WTC11 (cell line): Measurements from ENCODE around the gene SAE1. TPM values are rescaled to one million over a fixed set of nuclear protein-coding genes. Genes with fewer than 3 reads are reported as not detected.

Experiments used
- ATAC-seq: fragments of 200-7000 bp; cut with Tn5 transposase; 2 replicates; pipeline ENCODE4 v1.10.0; 2021; ENCODE audit warnings: mild to moderate bottlenecking, moderate library complexity
- CTCF ChIA-PET: fragments of 300-600 bp; sonication (Branson Sonifier 250); formaldehyde crosslinking; loops from one replicate; lab custom pipeline; 2021; ENCODE audit warnings: antibody characterized with exemption; lab: Charles Lee
- POLR2A ChIA-PET: fragments of 350-600 bp; sonication (Branson Sonifier 250); formaldehyde crosslinking; loops from one replicate; lab custom pipeline; 2021; ENCODE audit warnings: antibody characterized with exemption; lab: Charles Lee
- DNase-seq: peaks from one replicate; pipeline ENCODE4 v3.0.0; 2021; ENCODE audit warnings: low spot score
- H3K27ac Mint-ChIP-seq: 2 replicates; pipeline ENCODE4 v1.8.0; 2021; ENCODE audit warnings: mixed read lengths
- H3K27me3 Mint-ChIP-seq: 2 replicates; pipeline ENCODE4 v1.8.0; 2021; ENCODE audit warnings: low read depth, mild to moderate bottlenecking, moderate library complexity, mixed read lengths
- H3K36me3 Mint-ChIP-seq: 2 replicates; pipeline ENCODE4 v1.8.0; 2021; ENCODE audit warnings: mixed read lengths
- H3K4me1 Mint-ChIP-seq: 2 replicates; pipeline ENCODE4 v1.8.0; 2022; ENCODE audit warnings: mixed read lengths
- H3K4me3 Mint-ChIP-seq: 2 replicates; pipeline ENCODE4 v1.8.0; 2021; ENCODE audit warnings: mild to moderate bottlenecking, moderate library complexity, mixed read lengths
- H3K9me3 Mint-ChIP-seq: 2 replicates; pipeline ENCODE4 v1.8.0; 2021; ENCODE audit warnings: mixed read lengths
- CREB1 ChIP-seq: sonication (generic); formaldehyde crosslinking; IDR thresholded peaks from 2 replicates; pipeline ENCODE4 v1.8.0; 2023; ENCODE audit warnings: mild to moderate bottlenecking, missing genetic modification reagents
- EMX1 ChIP-seq: fragments of 250-450 bp; sonication (Bioruptor Pico); IDR thresholded peaks from 2 replicates; pipeline ENCODE4 v1.8.0; 2021; ENCODE audit warnings: mild to moderate bottlenecking
- GABPB1 ChIP-seq: sonication (generic); formaldehyde crosslinking; IDR thresholded peaks from 2 replicates; pipeline ENCODE4 v1.8.1; 2023; ENCODE audit warnings: mild to moderate bottlenecking, missing genetic modification reagents
- GTF2I ChIP-seq: fragments of 250-450 bp; sonication (Bioruptor Pico); conservative IDR thresholded peaks from 2 replicates; pipeline ENCODE4 v1.4.0; 2021; ENCODE audit warnings: mild to moderate bottlenecking
- MYBL2 ChIP-seq: sonication (generic); formaldehyde crosslinking; IDR thresholded peaks from 2 replicates; pipeline ENCODE4 v1.8.1; 2023; ENCODE audit warnings: mild to moderate bottlenecking, moderate library complexity, missing genetic modification reagents
- TCF7 ChIP-seq: sonication (generic); formaldehyde crosslinking; IDR thresholded peaks from 2 replicates; pipeline ENCODE4 v1.8.0; 2022; ENCODE audit warnings: mild to moderate bottlenecking, low read depth, missing genetic modification reagents, moderate library complexity
- ZNF121 ChIP-seq: sonication (generic); formaldehyde crosslinking; IDR thresholded peaks from 2 replicates; pipeline ENCODE4 v1.8.0; 2023; ENCODE audit warnings: missing genetic modification reagents
- ZNF396 ChIP-seq: fragments of 250-450 bp; sonication (Bioruptor Pico); IDR thresholded peaks from 2 replicates; pipeline ENCODE4 v1.8.0; 2021; ENCODE audit warnings: mild to moderate bottlenecking, moderate library complexity, borderline replicate concordance
- ZNF423 ChIP-seq: fragments of 250-450 bp; sonication (Bioruptor Pico); IDR thresholded peaks from 2 replicates; pipeline ENCODE4 v2.1.2; 2022; ENCODE audit warnings: mild to moderate bottlenecking, moderate library complexity
- total RNA-seq: library from RNA; stranded (reverse); gene quantifications from 3 replicates; pipeline ENCODE4 v1.2.3, GENCODE V29; 2021
- TF ChIP-seq, protein P1 (sequence below): fragments of 250-450 bp; sonication (Bioruptor Pico); IDR thresholded peaks from 2 replicates; pipeline ENCODE4 v1.8.0; 2021; ENCODE audit warnings: mild to moderate bottlenecking
- TF ChIP-seq, protein P2 (sequence below): sonication (generic); formaldehyde crosslinking; IDR thresholded peaks from 2 replicates; pipeline ENCODE4 v1.8.1; 2022; ENCODE audit warnings: mild to moderate bottlenecking, missing genetic modification reagents, moderate library complexity, borderline replicate concordance
- TF ChIP-seq, protein P3 (sequence below): sonication (generic); formaldehyde crosslinking; IDR thresholded peaks from 2 replicates; pipeline ENCODE4 v1.8.0; 2023; ENCODE audit warnings: mild to moderate bottlenecking, missing genetic modification reagents
- TF ChIP-seq, protein P4 (sequence below): fragments of 250-450 bp; sonication (Bioruptor Pico); IDR thresholded peaks from 2 replicates; pipeline ENCODE4 v1.9.0; 2021; ENCODE audit warnings: mild to moderate bottlenecking
- TF ChIP-seq, protein P5 (sequence below): fragments of 250-450 bp; sonication (Bioruptor Pico); conservative IDR thresholded peaks from 2 replicates; pipeline ENCODE4 v1.9.0; 2021; ENCODE audit warnings: mild to moderate bottlenecking

The SAE1 gene
- total RNA-seq, 1 experiment from 2014 or later = 224 TPM

DNA sequence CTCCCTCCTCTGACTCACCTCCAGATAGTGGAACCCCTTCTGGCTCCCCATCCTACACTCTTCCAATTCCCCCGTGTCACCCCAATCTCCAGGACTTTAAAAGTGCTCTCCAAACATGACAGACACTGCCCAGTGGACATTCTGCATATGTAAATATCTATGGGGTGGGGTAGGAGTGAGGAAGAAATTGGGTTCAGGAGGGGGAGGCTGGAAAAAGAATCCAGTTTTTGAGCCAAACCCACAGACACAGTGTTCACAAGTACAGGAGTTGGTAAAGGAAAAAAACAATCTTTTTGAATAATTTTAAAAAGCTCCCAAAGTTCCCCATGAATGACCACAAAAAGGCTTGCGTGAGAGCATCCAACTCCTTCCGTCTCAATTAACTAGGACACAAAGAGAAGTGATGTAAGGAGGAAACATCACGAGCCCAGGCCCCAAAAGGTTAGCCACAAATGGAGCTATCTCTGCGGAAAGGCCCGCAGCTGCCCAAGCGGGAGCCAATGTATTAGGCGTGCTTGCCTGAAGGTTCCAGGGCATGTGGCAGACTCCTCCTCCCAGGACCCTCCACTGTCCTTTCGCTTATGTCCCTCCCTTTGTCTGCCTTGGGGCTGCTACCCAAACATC lies 35.0 kb upstream of the SAE1 start:
- Mint-ChIP-seq H3K4me1 (peaks cover 47% of the 10 kb centered on the region), H3K4me3 (no peak overlapping the region), H3K27me3 (no peaks in the 10 kb centered on the region), H3K36me3 (peaks cover 29% of the 10 kb centered on the region), H3K9me3 (no peaks in the 10 kb centered on the region), H3K27ac (peak overlapping the region; percentile 74)
- TF ChIP-seq, protein P1, sequence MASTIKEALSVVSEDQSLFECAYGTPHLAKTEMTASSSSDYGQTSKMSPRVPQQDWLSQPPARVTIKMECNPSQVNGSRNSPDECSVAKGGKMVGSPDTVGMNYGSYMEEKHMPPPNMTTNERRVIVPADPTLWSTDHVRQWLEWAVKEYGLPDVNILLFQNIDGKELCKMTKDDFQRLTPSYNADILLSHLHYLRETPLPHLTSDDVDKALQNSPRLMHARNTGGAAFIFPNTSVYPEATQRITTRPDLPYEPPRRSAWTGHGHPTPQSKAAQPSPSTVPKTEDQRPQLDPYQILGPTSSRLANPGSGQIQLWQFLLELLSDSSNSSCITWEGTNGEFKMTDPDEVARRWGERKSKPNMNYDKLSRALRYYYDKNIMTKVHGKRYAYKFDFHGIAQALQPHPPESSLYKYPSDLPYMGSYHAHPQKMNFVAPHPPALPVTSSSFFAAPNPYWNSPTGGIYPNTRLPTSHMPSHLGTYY (CRISPR knock-in tag) = no peak
- no peak for TF ChIP-seq CREB1 (CRISPR knock-in tag)
- TF ChIP-seq EMX1 (CRISPR knock-in tag) = no peak
- TF ChIP-seq, protein P2, sequence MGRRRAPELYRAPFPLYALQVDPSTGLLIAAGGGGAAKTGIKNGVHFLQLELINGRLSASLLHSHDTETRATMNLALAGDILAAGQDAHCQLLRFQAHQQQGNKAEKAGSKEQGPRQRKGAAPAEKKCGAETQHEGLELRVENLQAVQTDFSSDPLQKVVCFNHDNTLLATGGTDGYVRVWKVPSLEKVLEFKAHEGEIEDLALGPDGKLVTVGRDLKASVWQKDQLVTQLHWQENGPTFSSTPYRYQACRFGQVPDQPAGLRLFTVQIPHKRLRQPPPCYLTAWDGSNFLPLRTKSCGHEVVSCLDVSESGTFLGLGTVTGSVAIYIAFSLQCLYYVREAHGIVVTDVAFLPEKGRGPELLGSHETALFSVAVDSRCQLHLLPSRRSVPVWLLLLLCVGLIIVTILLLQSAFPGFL (CRISPR knock-in tag) = no peak
- no peak for TF ChIP-seq GTF2I (CRISPR knock-in tag)
- TF ChIP-seq, protein P3, sequence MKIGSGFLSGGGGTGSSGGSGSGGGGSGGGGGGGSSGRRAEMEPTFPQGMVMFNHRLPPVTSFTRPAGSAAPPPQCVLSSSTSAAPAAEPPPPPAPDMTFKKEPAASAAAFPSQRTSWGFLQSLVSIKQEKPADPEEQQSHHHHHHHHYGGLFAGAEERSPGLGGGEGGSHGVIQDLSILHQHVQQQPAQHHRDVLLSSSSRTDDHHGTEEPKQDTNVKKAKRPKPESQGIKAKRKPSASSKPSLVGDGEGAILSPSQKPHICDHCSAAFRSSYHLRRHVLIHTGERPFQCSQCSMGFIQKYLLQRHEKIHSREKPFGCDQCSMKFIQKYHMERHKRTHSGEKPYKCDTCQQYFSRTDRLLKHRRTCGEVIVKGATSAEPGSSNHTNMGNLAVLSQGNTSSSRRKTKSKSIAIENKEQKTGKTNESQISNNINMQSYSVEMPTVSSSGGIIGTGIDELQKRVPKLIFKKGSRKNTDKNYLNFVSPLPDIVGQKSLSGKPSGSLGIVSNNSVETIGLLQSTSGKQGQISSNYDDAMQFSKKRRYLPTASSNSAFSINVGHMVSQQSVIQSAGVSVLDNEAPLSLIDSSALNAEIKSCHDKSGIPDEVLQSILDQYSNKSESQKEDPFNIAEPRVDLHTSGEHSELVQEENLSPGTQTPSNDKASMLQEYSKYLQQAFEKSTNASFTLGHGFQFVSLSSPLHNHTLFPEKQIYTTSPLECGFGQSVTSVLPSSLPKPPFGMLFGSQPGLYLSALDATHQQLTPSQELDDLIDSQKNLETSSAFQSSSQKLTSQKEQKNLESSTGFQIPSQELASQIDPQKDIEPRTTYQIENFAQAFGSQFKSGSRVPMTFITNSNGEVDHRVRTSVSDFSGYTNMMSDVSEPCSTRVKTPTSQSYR (CRISPR knock-in tag) = no peak
- no peak for TF ChIP-seq ZNF423 (CRISPR knock-in tag)
- TF ChIP-seq ZNF121 (CRISPR knock-in tag) = no peak
- no peak for TF ChIP-seq TCF7
- TF ChIP-seq, protein P4, sequence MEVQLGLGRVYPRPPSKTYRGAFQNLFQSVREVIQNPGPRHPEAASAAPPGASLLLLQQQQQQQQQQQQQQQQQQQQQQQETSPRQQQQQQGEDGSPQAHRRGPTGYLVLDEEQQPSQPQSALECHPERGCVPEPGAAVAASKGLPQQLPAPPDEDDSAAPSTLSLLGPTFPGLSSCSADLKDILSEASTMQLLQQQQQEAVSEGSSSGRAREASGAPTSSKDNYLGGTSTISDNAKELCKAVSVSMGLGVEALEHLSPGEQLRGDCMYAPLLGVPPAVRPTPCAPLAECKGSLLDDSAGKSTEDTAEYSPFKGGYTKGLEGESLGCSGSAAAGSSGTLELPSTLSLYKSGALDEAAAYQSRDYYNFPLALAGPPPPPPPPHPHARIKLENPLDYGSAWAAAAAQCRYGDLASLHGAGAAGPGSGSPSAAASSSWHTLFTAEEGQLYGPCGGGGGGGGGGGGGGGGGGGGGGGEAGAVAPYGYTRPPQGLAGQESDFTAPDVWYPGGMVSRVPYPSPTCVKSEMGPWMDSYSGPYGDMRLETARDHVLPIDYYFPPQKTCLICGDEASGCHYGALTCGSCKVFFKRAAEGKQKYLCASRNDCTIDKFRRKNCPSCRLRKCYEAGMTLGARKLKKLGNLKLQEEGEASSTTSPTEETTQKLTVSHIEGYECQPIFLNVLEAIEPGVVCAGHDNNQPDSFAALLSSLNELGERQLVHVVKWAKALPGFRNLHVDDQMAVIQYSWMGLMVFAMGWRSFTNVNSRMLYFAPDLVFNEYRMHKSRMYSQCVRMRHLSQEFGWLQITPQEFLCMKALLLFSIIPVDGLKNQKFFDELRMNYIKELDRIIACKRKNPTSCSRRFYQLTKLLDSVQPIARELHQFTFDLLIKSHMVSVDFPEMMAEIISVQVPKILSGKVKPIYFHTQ (CRISPR knock-in tag) = no peak
- ChIA-PET CTCF (interaction anchor here (1.2 to 2.0 kb wide), 2 partner anchors 16 to 83 kb away, joined by 3 to 8 read pairs; no protein-coding TSS in a partner anchor), POLR2A (no interaction called here)
- DNase-seq (no peak), ATAC-seq (peak; percentile 50)

DNA sequence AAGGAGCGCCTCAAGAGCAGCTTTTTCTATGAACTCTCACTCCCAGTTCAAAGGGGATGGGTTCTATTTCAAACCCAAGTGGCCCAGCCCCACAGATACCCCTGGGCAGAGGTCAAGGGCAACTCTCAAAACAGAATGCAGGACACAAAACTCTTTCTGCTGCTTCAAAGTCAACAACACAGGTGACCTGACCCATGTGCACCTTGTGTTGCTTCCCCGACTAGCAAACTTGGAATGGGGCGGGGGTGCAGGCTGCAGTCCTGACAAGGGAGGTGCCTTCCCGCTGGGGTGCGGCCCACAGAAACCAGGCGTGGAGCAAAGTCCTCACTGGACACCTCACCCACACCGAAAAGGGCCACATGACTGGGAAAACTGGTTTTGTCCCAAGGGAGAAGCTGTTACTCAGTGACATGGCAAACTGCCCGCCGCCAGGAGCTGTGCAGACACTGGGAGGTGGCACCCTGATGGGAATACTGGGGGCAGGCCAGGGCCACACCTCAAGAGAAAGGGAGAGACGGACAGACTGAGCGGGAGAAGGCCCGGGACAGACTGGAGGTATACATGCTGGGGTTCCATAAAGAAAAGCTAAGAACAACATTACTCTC lies 34.4 kb upstream of the SAE1 start:
- H3K27ac Mint-ChIP-seq = peak overlapping the region; percentile 74
- H3K4me3 Mint-ChIP-seq = no peak overlapping the region
- TF ChIP-seq, protein P5, sequence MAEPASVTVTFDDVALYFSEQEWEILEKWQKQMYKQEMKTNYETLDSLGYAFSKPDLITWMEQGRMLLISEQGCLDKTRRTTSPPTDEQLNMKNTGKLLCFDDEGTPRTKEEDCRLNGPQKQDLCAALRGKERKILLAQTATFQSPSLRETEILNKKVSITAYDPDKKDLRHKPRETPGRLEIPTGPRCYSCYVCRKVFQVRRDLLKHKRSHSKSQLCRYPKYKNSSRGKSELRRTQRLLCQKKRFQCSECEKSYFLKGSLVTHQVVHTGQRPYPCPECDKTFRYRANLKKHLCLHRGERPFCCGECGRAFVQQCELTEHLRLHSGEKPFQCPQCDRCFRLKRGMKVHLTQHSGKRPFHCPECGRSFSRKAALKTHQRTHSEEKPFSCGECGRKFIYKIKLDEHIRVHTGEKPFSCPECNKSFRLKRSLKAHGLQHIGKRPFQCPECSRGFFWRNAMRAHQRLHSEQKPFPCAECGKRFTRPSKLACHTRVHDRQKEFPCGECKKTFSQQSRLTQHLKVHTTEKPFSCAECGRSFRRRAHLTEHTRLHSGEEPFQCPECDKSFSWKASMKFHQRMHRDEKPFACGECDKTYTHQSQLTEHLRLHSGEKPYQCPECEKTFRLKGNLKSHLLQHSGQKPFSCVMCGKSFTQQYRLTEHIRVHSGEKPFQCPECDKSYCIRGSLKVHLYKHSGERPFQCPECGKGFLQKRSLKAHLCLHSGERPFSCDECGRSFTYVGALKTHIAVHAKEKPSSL (CRISPR knock-in tag) = no peak
- no peak for TF ChIP-seq ZNF396 (CRISPR knock-in tag)
- peak; percentile 53; the same call in 1 of the 2 replicates for TF ChIP-seq GABPB1
- TF ChIP-seq MYBL2 (CRISPR knock-in tag) = no peak
- peaks cover 42% of the 10 kb centered on the region for H3K4me1 Mint-ChIP-seq
- peaks cover 24% of the 10 kb centered on the region for H3K36me3 Mint-ChIP-seq
- DNase-seq (no peak), ATAC-seq (no peak)
- ChIA-PET POLR2A (interaction anchor here (1.2 kb wide), 1 partner anchor 17 kb away, joined by 3 read pairs; the partner anchor contains the start of gene ZC3H4), CTCF (interaction anchor here (0.9 to 2.0 kb wide), 4 partner anchors 17 to 148 kb away, joined by 3 to 8 read pairs (median 4); no protein-coding TSS in a partner anchor)
- H3K9me3 Mint-ChIP-seq = no peaks in the 10 kb centered on the region
- no peaks in the 10 kb centered on the region for H3K27me3 Mint-ChIP-seq
